GM12878 (cell line): ENCODE results near the gene RNU6-1. TPM values are rescaled to one million over a fixed set of nuclear protein-coding genes. Genes with fewer than 3 reads are reported as not detected.

Experiments
- ATAC-seq: fragments of 200-7000 bp; cut with Tn5 transposase; 3 replicates; pipeline ENCODE4 v1.9.1; 2020; ENCODE audit warnings: mild to moderate bottlenecking, moderate library complexity
- BruUV-seq: library from RNA; stranded (reverse); fragments of 400-500 nt; replicated peaks from 2 replicates; lab custom pipeline; 2021; lab: Mats Ljungman, UMichigan
- CTCF ChIA-PET: fragments of 300-600 bp; sonication (Branson Sonifier 250); formaldehyde crosslinking; extraction: SDS; loops from one replicate; lab custom pipeline; 2021; ENCODE audit warnings: inconsistent platforms; lab: Yijun Ruan, JAX
- POLR2A ChIA-PET: fragments of 350-600 bp; formaldehyde crosslinking; extraction: SDS; loops from one replicate; lab custom pipeline; 2021; ENCODE audit warnings: inconsistent platforms; lab: Charles Lee
- RAD21 ChIA-PET: fragments of 300-600 bp; sonication (Branson Sonifier 250); formaldehyde crosslinking; loops from one replicate; lab custom pipeline; 2023; ENCODE audit warnings: antibody characterized with exemption; ENCODE audit not compliant: unreplicated experiment; lab: Charles Lee
- SMC1A ChIA-PET: fragments of 300-600 bp; sonication (Branson Sonifier 250); formaldehyde crosslinking; loops from one replicate; lab custom pipeline; 2023; ENCODE audit not compliant: unreplicated experiment, uncharacterized antibody; lab: Charles Lee
- DNase-seq: peaks from one replicate; pipeline ENCODE4 v3.0.0-alpha.2; 2011; ENCODE audit warnings: low read depth, low spot score
- FAIRE-seq: peaks from 3 replicates; lab custom pipeline; 2011; peaks lifted over from hg19 to GRCh38; lab: Jason Lieb, UNC
- H2AFZ ChIP-seq: 2 replicates; pipeline ENCODE4 v1.6.0; 2011; ENCODE audit warnings: low read depth, low read length, control low read depth; ENCODE audit not compliant: control insufficient read depth
- H3K27ac ChIP-seq: 2 replicates; pipeline ENCODE4 v1.5.1; 2011; ENCODE audit warnings: control low read depth; ENCODE audit not compliant: control insufficient read depth, insufficient read depth
- H3K27me3 ChIP-seq, 2 experiments: replicated peaks in 1 of 2; 2 replicates each; pipeline versions ENCODE4 v1.6.0 to v1.6.1; 2011; ENCODE audit warnings: low read length in 1 of 2; ENCODE audit not compliant: control insufficient read depth in 2 of 2, insufficient read depth in 2 of 2
- H3K36me3 ChIP-seq, 2 experiments: 2 replicates each; pipeline ENCODE4 v1.5.1; 2011; ENCODE audit warnings: low read length in 1 of 2; ENCODE audit not compliant: control insufficient read depth in 2 of 2, insufficient read depth in 2 of 2
- H3K4me1 ChIP-seq: 2 replicates; pipeline ENCODE4 v1.6.1; 2011; ENCODE audit warnings: mild to moderate bottlenecking, low read length, moderate library complexity, mixed read lengths; ENCODE audit not compliant: control insufficient read depth, insufficient read depth
- H3K4me2 ChIP-seq: 2 replicates; pipeline ENCODE4 v1.6.0; 2011; ENCODE audit warnings: control low read depth; ENCODE audit not compliant: control insufficient read depth, insufficient read depth
- H3K4me3 ChIP-seq: fragments of 200-600 bp; sonication (generic); 2 replicates; pipeline ENCODE4 v1.5.1; 2016
- H3K79me2 ChIP-seq: 2 replicates; pipeline ENCODE4 v1.6.0; 2011; ENCODE audit warnings: low read length; ENCODE audit not compliant: control insufficient read depth, insufficient read depth
- H3K9ac ChIP-seq: 2 replicates; pipeline ENCODE4 v1.8.0; 2011; ENCODE audit warnings: low read length, control low read depth, mixed read lengths; ENCODE audit not compliant: control insufficient read depth, insufficient read depth
- H3K9me3 ChIP-seq: replicated peaks from 3 replicates; pipeline ENCODE4 v1.5.1; 2011; ENCODE audit warnings: mild to moderate bottlenecking, low read length; ENCODE audit not compliant: control insufficient read depth, insufficient read depth
- H4K20me1 ChIP-seq: 2 replicates; pipeline ENCODE4 v1.6.0; 2011; ENCODE audit not compliant: control insufficient read depth, insufficient read depth
- DPF2 ChIP-seq: fragments of 450-650 bp; IDR thresholded peaks from 2 replicates; pipeline ENCODE4 v1.6.1; 2017; ENCODE audit warnings: mild to moderate bottlenecking
- IRF4 ChIP-seq: IDR thresholded peaks from 2 replicates; pipeline ENCODE4 v1.6.1; 2011; ENCODE audit warnings: low read depth, low read length
- JUNB ChIP-seq: IDR thresholded peaks from 2 replicates; pipeline ENCODE4 v1.6.1; 2016; ENCODE audit warnings: antibody characterized with exemption, mild to moderate bottlenecking
- NR2C2 ChIP-seq: IDR thresholded peaks from 2 replicates; pipeline ENCODE4 v1.6.1; 2011; ENCODE audit warnings: borderline replicate concordance, low read depth; ENCODE audit not compliant: control insufficient read depth, insufficient read length
- RUNX3 ChIP-seq: IDR thresholded peaks from 2 replicates; pipeline ENCODE4 v1.6.1; 2012; ENCODE audit warnings: low read length, inconsistent platforms
- SPI1 ChIP-seq: IDR thresholded peaks from 2 replicates; pipeline ENCODE4 v1.6.1; 2011; ENCODE audit warnings: low read depth, mild to moderate bottlenecking, low read length, moderate library complexity, borderline replicate concordance; ENCODE audit not compliant: insufficient read depth
- SREBF2 ChIP-seq: IDR thresholded peaks from 2 replicates; pipeline ENCODE4 v1.6.1; 2012; ENCODE audit warnings: mild to moderate bottlenecking, low read length
- TARDBP ChIP-seq: IDR thresholded peaks from 2 replicates; pipeline ENCODE4 v1.6.1; 2016; ENCODE audit warnings: borderline replicate concordance
- TCF7 ChIP-seq: IDR thresholded peaks from 2 replicates; pipeline ENCODE4 v1.6.1; 2014; ENCODE audit warnings: antibody characterized with exemption, borderline replicate concordance
- WGBS: methylation state at CpG from one replicate; pipeline ENCODE4 v1.1.6; 2016; ENCODE audit warnings: low lambda C conversion rate; ENCODE audit not compliant: insufficient replicate concordance, insufficient coverage; ENCODE audit errors: missing lambda C conversion rate; 5-methylcytosine and 5-hydroxymethylcytosine counted together
- in situ Hi-C: fragments of 300-500 bp; cut with MboI; formaldehyde crosslinking; loops from 9 replicates; pipeline ENCODE4 v1.14.3; 2018; ENCODE audit warnings: mixed read lengths
- intact Hi-C: fragments of 100-400 bp; cut with micrococcal nuclease; formaldehyde crosslinking; loops from one replicate; pipeline ENCODE4 v1.14.2; 2022; ENCODE audit not compliant: unreplicated experiment
- polyA plus RNA-seq, 11 experiments: library from polyadenylated mRNA; depleted of rRNA in 4 of 11; unstranded in 6 of 11; stranded (reverse) in 5 of 11; fragments of >200 nt; fragmentation: Nextera tagmentation in 4 of 11; fragmentation: Illumina TruSeq in 1 of 11; extraction: Ambion mirVana in 4 of 11; extraction: Trizol in 1 of 11; gene quantifications; 1 replicate in 1 of 11; 2 replicates in 10 of 11; pipeline versions ENCODE4 v1.2.1 to v1.2.3, GENCODE V29; 2011 to 2016; ENCODE audit warnings: inconsistent platforms in 2 of 11, missing spikeins in 2 of 11, low read depth in 1 of 11
- total RNA-seq, 4 experiments: library from RNA; depleted of rRNA in 3 of 4; stranded (reverse); fragments of >200 nt in 3 of 4; fragmentation: Illumina TruSeq in 1 of 4; extraction: Trizol in 1 of 4; gene quantifications; 2 replicates each; pipeline versions ENCODE4 v1.2.1 to v1.2.3, GENCODE V29; 2013 to 2021
- TF ChIP-seq, protein P1 (sequence below): fragments of 450-650 bp; IDR thresholded peaks from 2 replicates; pipeline ENCODE4 v1.6.1; 2016; ENCODE audit warnings: mild to moderate bottlenecking, moderate library complexity, borderline replicate concordance
- TF ChIP-seq, protein P2 (sequence below): fragments of 450-650 bp; formaldehyde crosslinking; IDR thresholded peaks from 2 replicates; pipeline ENCODE4 v1.4.0; 2022; ENCODE audit warnings: mild to moderate bottlenecking, moderate library complexity

Gene RNU6-1
- total and polyA plus RNA-seq, 10 of the 15 experiments (the other 5 are each of a cell fraction or from before 2014, with no cell fraction given), result not detected

GRCh38 chr15:67887776-67888175 lies 47.9 kb upstream of the RNU6-1 start:
- no peak overlapping the region for H2AFZ ChIP-seq
- no peaks in the 10 kb centered on the region for H3K36me3 ChIP-seq
- no peak for TF ChIP-seq SREBF2
- no peak for TF ChIP-seq NR2C2
- TF ChIP-seq DPF2, result no peak
- TF ChIP-seq IRF4, result no peak
- TF ChIP-seq JUNB, result no peak
- H3K27me3 ChIP-seq, result no peaks in the 10 kb centered on the region
- no peak overlapping the region for H3K27ac ChIP-seq
- H4K20me1 ChIP-seq, result no peaks in the 10 kb centered on the region
- SMC1A ChIA-PET, result interaction anchor here (0.8 to 1.5 kb wide), 3 partner anchors 20 to 195 kb away, joined by 3 to 4 read pairs (median 3); no protein-coding TSS in a partner anchor
- H3K9me3 ChIP-seq, result peaks cover 2% of the 10 kb centered on the region; the same call in 2 of the 3 replicates
- WGBS, result 97% methylated on average over 2 of the region's 2 CpGs
- H3K4me3 ChIP-seq, result no peak overlapping the region
- RAD21 ChIA-PET, result no interaction called here
- DNase-seq (no peak), FAIRE-seq (no peak), ATAC-seq (no peak)
- intact Hi-C loops, result no loop called here
- no TSS peak for BruUV-seq
- H3K4me2 ChIP-seq, result no peak overlapping the region
- in situ Hi-C loops, result no loop called here
- POLR2A ChIA-PET, result interaction anchor here (0.5 kb wide), 1 partner anchor 18 kb away, joined by 5 read pairs; no protein-coding TSS in a partner anchor
- H3K9ac ChIP-seq, result no peak overlapping the region
- peaks cover 4% of the 10 kb centered on the region for H3K4me1 ChIP-seq
- CTCF ChIA-PET, result interaction anchor here (1.0 to 1.1 kb wide), 2 partner anchors 23 to 258 kb away, joined by 3 read pairs; no protein-coding TSS in a partner anchor
- no peaks in the 10 kb centered on the region for H3K79me2 ChIP-seq

GRCh38 chr15:67885861-67886260 lies 46.0 kb upstream of the RNU6-1 start:
- H3K4me1 ChIP-seq, result peaks cover 4% of the 10 kb centered on the region
- no peak overlapping the region for H2AFZ ChIP-seq
- H3K9me3 ChIP-seq, result peaks cover 2% of the 10 kb centered on the region; the same call in 2 of the 3 replicates
- intact Hi-C loops (no loop called here), in situ Hi-C loops (no loop called here)
- no peaks in the 10 kb centered on the region for H3K27me3 ChIP-seq
- ChIA-PET CTCF (interaction anchor here (3.2 kb wide), 1 partner anchor 23 kb away, joined by 9 read pairs; no protein-coding TSS in a partner anchor), SMC1A (interaction anchor here (0.6 to 1.1 kb wide), 3 partner anchors 12 to 268 kb away, joined by 3 read pairs; no protein-coding TSS in a partner anchor), POLR2A (no interaction called here), RAD21 (interaction anchor here (0.7 to 1.0 kb wide), 2 partner anchors 23 to 73 kb away, joined by 3 read pairs; no protein-coding TSS in a partner anchor)
- H3K36me3 ChIP-seq, result no peaks in the 10 kb centered on the region
- no peak overlapping the region for H3K27ac ChIP-seq
- H4K20me1 ChIP-seq, result no peaks in the 10 kb centered on the region
- ATAC-seq, result no peak
- H3K4me2 ChIP-seq, result no peak overlapping the region
- FAIRE-seq, result peak; percentile 71
- TF ChIP-seq, protein P1, sequence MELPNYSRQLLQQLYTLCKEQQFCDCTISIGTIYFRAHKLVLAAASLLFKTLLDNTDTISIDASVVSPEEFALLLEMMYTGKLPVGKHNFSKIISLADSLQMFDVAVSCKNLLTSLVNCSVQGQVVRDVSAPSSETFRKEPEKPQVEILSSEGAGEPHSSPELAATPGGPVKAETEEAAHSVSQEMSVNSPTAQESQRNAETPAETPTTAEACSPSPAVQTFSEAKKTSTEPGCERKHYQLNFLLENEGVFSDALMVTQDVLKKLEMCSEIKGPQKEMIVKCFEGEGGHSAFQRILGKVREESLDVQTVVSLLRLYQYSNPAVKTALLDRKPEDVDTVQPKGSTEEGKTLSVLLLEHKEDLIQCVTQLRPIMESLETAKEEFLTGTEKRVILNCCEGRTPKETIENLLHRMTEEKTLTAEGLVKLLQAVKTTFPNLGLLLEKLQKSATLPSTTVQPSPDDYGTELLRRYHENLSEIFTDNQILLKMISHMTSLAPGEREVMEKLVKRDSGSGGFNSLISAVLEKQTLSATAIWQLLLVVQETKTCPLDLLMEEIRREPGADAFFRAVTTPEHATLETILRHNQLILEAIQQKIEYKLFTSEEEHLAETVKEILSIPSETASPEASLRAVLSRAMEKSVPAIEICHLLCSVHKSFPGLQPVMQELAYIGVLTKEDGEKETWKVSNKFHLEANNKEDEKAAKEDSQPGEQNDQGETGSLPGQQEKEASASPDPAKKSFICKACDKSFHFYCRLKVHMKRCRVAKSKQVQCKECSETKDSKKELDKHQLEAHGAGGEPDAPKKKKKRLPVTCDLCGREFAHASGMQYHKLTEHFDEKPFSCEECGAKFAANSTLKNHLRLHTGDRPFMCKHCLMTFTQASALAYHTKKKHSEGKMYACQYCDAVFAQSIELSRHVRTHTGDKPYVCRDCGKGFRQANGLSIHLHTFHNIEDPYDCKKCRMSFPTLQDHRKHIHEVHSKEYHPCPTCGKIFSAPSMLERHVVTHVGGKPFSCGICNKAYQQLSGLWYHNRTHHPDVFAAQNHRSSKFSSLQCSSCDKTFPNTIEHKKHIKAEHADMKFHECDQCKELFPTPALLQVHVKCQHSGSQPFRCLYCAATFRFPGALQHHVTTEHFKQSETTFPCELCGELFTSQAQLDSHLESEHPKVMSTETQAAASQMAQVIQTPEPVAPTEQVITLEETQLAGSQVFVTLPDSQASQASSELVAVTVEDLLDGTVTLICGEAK, result no peak
- TF ChIP-seq TCF7 (no peak), SPI1 (no peak), RUNX3 (no peak), TARDBP (no peak)
- TF ChIP-seq, protein P2, sequence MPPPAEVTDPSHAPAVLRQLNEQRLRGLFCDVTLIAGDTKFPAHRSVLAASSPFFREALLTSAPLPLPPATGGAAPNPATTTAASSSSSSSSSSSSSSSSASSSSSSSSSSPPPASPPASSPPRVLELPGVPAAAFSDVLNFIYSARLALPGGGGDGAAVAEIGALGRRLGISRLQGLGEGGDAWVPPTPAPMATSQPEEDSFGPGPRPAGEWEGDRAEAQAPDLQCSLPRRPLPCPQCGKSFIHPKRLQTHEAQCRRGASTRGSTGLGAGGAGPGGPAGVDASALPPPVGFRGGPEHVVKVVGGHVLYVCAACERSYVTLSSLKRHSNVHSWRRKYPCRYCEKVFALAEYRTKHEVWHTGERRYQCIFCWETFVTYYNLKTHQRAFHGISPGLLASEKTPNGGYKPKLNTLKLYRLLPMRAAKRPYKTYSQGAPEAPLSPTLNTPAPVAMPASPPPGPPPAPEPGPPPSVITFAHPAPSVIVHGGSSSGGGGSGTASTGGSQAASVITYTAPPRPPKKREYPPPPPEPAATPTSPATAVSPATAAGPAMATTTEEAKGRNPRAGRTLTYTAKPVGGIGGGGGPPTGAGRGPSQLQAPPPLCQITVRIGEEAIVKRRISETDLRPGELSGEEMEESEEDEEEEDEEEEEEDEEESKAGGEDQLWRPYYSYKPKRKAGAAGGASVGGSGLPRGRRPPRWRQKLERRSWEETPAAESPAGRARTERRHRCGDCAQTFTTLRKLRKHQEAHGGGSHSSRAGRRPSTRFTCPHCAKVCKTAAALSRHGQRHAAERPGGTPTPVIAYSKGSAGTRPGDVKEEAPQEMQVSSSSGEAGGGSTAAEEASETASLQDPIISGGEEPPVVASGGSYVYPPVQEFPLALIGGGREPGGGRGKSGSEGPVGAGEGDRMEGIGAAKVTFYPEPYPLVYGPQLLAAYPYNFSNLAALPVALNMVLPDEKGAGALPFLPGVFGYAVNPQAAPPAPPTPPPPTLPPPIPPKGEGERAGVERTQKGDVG (CRISPR knock-in tag), result no peak
- no peak for DNase-seq
- BruUV-seq, result no TSS peak
- no peaks in the 10 kb centered on the region for H3K79me2 ChIP-seq
- H3K9ac ChIP-seq, result no peak overlapping the region
- H3K4me3 ChIP-seq, result no peak overlapping the region
